CD8-positive, alpha-beta memory T cell (primary cell): ENCODE measurements around the gene GRID2. TPM values are rescaled to one million over a fixed set of nuclear protein-coding genes. Genes with fewer than 3 reads are reported as not detected.
"Not testable (repeated sequence)": the region's sequence is repeated elsewhere in the genome, so short reads cannot be mapped to it uniquely, and the experiment has no call there.

ENCODE experiments used
- CTCF ChIA-PET: fragments of 350-600 bp; sonication (Branson Sonifier 250); formaldehyde crosslinking; loops from one replicate; lab custom pipeline; 2021; ENCODE audit warnings: antibody characterized with exemption; lab: Charles Lee
- POLR2A ChIA-PET: fragments of 350-600 bp; sonication (Branson Sonifier 250); formaldehyde crosslinking; loops from one replicate; lab custom pipeline; 2021; ENCODE audit warnings: antibody characterized with exemption; lab: Charles Lee
- DNase-seq, 5 donors: peaks; one replicate each; pipeline versions ENCODE4 v3.0.0 to v3.0.0-alpha.2; 2020 to 2022; ENCODE audit warnings: mixed read lengths in 1 of 5
- H3K27ac ChIP-seq: one replicate; pipeline ENCODE4 v1.7.0; 2013; ENCODE audit warnings: low read depth, mild to moderate bottlenecking, low read length, moderate library complexity
- H3K27me3 ChIP-seq: 2 replicates; pipeline ENCODE4 v1.7.0; 2013; ENCODE audit warnings: low read length, mild to moderate bottlenecking; ENCODE audit not compliant: insufficient read depth, poor library complexity, severe bottlenecking
- H3K36me3 ChIP-seq: 2 replicates; pipeline ENCODE4 v1.7.0; 2013; ENCODE audit warnings: mild to moderate bottlenecking, low read length, moderate library complexity; ENCODE audit not compliant: insufficient read depth
- H3K4me1 ChIP-seq: 2 replicates; pipeline ENCODE4 v1.7.0; 2013; ENCODE audit warnings: mild to moderate bottlenecking, low read length, moderate library complexity; ENCODE audit not compliant: insufficient read depth
- H3K4me3 ChIP-seq: 2 replicates; pipeline ENCODE4 v1.7.0; 2013; ENCODE audit warnings: mild to moderate bottlenecking, low read length
- H3K9me3 ChIP-seq: 2 replicates; pipeline ENCODE4 v1.7.0; 2013; ENCODE audit warnings: mild to moderate bottlenecking, low read length
- H3K27ac Mint-ChIP-seq, 8 donors: one replicate each; pipeline ENCODE4 v1.8.0; 2020 to 2021; ENCODE audit warnings: mixed read lengths in 8 of 8, mild to moderate bottlenecking in 6 of 8, inconsistent platforms in 3 of 8, moderate library complexity in 3 of 8
- H3K27me3 Mint-ChIP-seq, 2 donors: one replicate each; pipeline ENCODE4 v1.8.0; 2020 to 2021; ENCODE audit warnings: mixed read lengths in 2 of 2, mild to moderate bottlenecking in 1 of 2, moderate library complexity in 1 of 2
- H3K36me3 Mint-ChIP-seq, 3 donors: one replicate each; pipeline ENCODE4 v1.8.0; 2020 to 2021; ENCODE audit warnings: mixed read lengths in 3 of 3, inconsistent platforms in 1 of 3, mild to moderate bottlenecking in 1 of 3
- H3K4me1 Mint-ChIP-seq, 3 donors: one replicate each; pipeline ENCODE4 v1.8.0; 2020 to 2021; ENCODE audit warnings: mixed read lengths in 3 of 3, inconsistent platforms in 1 of 3, mild to moderate bottlenecking in 1 of 3
- H3K4me3 Mint-ChIP-seq, 7 donors: one replicate each; pipeline ENCODE4 v1.8.0; 2020 to 2021; ENCODE audit warnings: mixed read lengths in 7 of 7, mild to moderate bottlenecking in 6 of 7, moderate library complexity in 4 of 7, inconsistent platforms in 2 of 7
- H3K9me3 Mint-ChIP-seq, 5 donors: one replicate each; pipeline ENCODE4 v1.8.0; 2020 to 2022; ENCODE audit warnings: mixed read lengths in 5 of 5, mild to moderate bottlenecking in 3 of 5, moderate library complexity in 2 of 5, inconsistent platforms in 1 of 5
- polyA plus RNA-seq: library from polyadenylated mRNA; unstranded; fragments of 300-500 nt; fragmentation: Illumina TruSeq; gene quantifications from one replicate; pipeline ENCODE4 v1.2.3, GENCODE V29; 2021
- total RNA-seq, 2 experiments: library from RNA; stranded (reverse); gene quantifications; one replicate each; pipeline ENCODE4 v1.2.3, GENCODE V29; 2021

Gene GRID2
- total and polyA plus RNA-seq, 3 experiments from 2014 or later: not detected

- peaks cover 0 to 8% (median 3%) of the 10 kb centered on the region in 5 donors for H3K9me3 Mint-ChIP-seq
- H3K4me1 ChIP-seq: no peaks in the 10 kb centered on the region
- H3K9me3 ChIP-seq: no peaks in the 10 kb centered on the region
- no peak overlapping the region for H3K4me3 ChIP-seq
- no peak overlapping the region for H3K27ac Mint-ChIP-seq
- H3K27ac ChIP-seq: no peak overlapping the region
- no peak overlapping the region for H3K4me3 Mint-ChIP-seq
- no peaks in the 10 kb centered on the region for H3K27me3 ChIP-seq
- H3K27me3 Mint-ChIP-seq: no peaks in the 10 kb centered on the region
- no peaks in the 10 kb centered on the region for H3K36me3 ChIP-seq
- H3K4me1 Mint-ChIP-seq: no peaks in the 10 kb centered on the region
- ChIA-PET CTCF (no interaction called here), POLR2A (no interaction called here)
- H3K36me3 Mint-ChIP-seq: no peaks in the 10 kb centered on the region
- DNase-seq: no peak
Measured at GRCh38 chr4:93670434-93670833, 1366.7 kb downstream of the GRID2 start.

- H3K36me3 Mint-ChIP-seq: no peaks in the 10 kb centered on the region
- no peaks in the 10 kb centered on the region for H3K4me1 Mint-ChIP-seq
- no peak for DNase-seq
- Histone ChIP-seq H3K27ac (no peak overlapping the region), H3K9me3 (no peaks in the 10 kb centered on the region), H3K36me3 (no peaks in the 10 kb centered on the region), H3K4me3 (no peak overlapping the region), H3K27me3 (no peaks in the 10 kb centered on the region), H3K4me1 (no peaks in the 10 kb centered on the region)
- no peak overlapping the region for H3K4me3 Mint-ChIP-seq
- H3K27ac Mint-ChIP-seq: no peak overlapping the region
- POLR2A ChIA-PET: no interaction called here
- CTCF ChIA-PET: no interaction called here
- no peaks in the 10 kb centered on the region for H3K27me3 Mint-ChIP-seq
- H3K9me3 Mint-ChIP-seq: peaks cover 0 to 8% (median 0%) of the 10 kb centered on the region in 5 donors
Measured at GRCh38 chr4:93671093-93671492, 1367.3 kb downstream of the GRID2 start.

- POLR2A ChIA-PET, DNase-seq: not testable (repeated sequence)
Measured at GRCh38 chr4:93676937-93677336, 1373.2 kb downstream of the GRID2 start.

GRCh38 chr4:93684571-93684970, 1380.8 kb downstream of the GRID2 start:
- no peaks in the 10 kb centered on the region for H3K36me3 Mint-ChIP-seq
- CTCF ChIA-PET: no interaction called here
- H3K9me3 Mint-ChIP-seq: peaks cover 0 to 4% (median 2%) of the 10 kb centered on the region in 5 donors
- Histone ChIP-seq H3K4me3 (no peak overlapping the region), H3K9me3 (no peaks in the 10 kb centered on the region), H3K27ac (no peak overlapping the region), H3K27me3 (no peaks in the 10 kb centered on the region), H3K4me1 (no peaks in the 10 kb centered on the region), H3K36me3 (no peaks in the 10 kb centered on the region)
- H3K27ac Mint-ChIP-seq: no peak overlapping the region
- H3K4me1 Mint-ChIP-seq: no peaks in the 10 kb centered on the region
- no peaks in the 10 kb centered on the region for H3K27me3 Mint-ChIP-seq
- no peak for DNase-seq
- no peak overlapping the region for H3K4me3 Mint-ChIP-seq
- POLR2A ChIA-PET: no interaction called here

More at GRCh38 chr4:93676937-93677336, 1373.2 kb downstream of the GRID2 start:
- H3K9me3 ChIP-seq, H3K27me3 Mint-ChIP-seq, H3K36me3 Mint-ChIP-seq, H3K27ac ChIP-seq, H3K4me1 ChIP-seq, H3K27me3 ChIP-seq, H3K27ac Mint-ChIP-seq, H3K36me3 ChIP-seq, H3K9me3 Mint-ChIP-seq, H3K4me1 Mint-ChIP-seq, H3K4me3 ChIP-seq, CTCF ChIA-PET, H3K4me3 Mint-ChIP-seq: not testable (repeated sequence)

GRCh38 chr4:93687304-93687703, 1383.5 kb downstream of the GRID2 start:
- ChIA-PET POLR2A (no interaction called here), CTCF (no interaction called here)
- Histone ChIP-seq H3K27ac (no peak overlapping the region), H3K4me1 (no peaks in the 10 kb centered on the region), H3K36me3 (no peaks in the 10 kb centered on the region), H3K4me3 (no peak overlapping the region), H3K27me3 (no peaks in the 10 kb centered on the region), H3K9me3 (no peaks in the 10 kb centered on the region)
- Mint-ChIP-seq H3K4me3 (no peak overlapping the region), H3K9me3 (peaks cover 0 to 4% (median 0%) of the 10 kb centered on the region in 5 donors), H3K27ac (no peak overlapping the region), H3K36me3 (no peaks in the 10 kb centered on the region), H3K4me1 (no peaks in the 10 kb centered on the region), H3K27me3 (no peaks in the 10 kb centered on the region)
- no peak for DNase-seq

- no peak overlapping the region for H3K27ac ChIP-seq
- H3K4me3 Mint-ChIP-seq: no peak overlapping the region
Measured at GRCh38 chr4:93688978-93689377, 1385.2 kb downstream of the GRID2 start.

GRCh38 chr4:93693141-93693540, 1389.4 kb downstream of the GRID2 start:
- Mint-ChIP-seq H3K4me3 (no peak overlapping the region), H3K27me3 (no peaks in the 10 kb centered on the region), H3K4me1 (no peaks in the 10 kb centered on the region), H3K9me3 (peaks cover 0 to 9% (median 4%) of the 10 kb centered on the region in 5 donors), H3K27ac (no peak overlapping the region), H3K36me3 (no peaks in the 10 kb centered on the region)
- H3K4me3 ChIP-seq: no peak overlapping the region
- no peaks in the 10 kb centered on the region for H3K9me3 ChIP-seq
- no peaks in the 10 kb centered on the region for H3K4me1 ChIP-seq
- ChIA-PET POLR2A (no interaction called here), CTCF (no interaction called here)
- DNase-seq: no peak
- no peaks in the 10 kb centered on the region for H3K27me3 ChIP-seq
- H3K27ac ChIP-seq: no peak overlapping the region
- no peaks in the 10 kb centered on the region for H3K36me3 ChIP-seq

More at GRCh38 chr4:93688978-93689377, 1385.2 kb downstream of the GRID2 start:
- POLR2A ChIA-PET: no interaction called here
- Histone ChIP-seq H3K4me1 (no peaks in the 10 kb centered on the region), H3K4me3 (no peak overlapping the region), H3K36me3 (no peaks in the 10 kb centered on the region), H3K9me3 (no peaks in the 10 kb centered on the region), H3K27me3 (no peaks in the 10 kb centered on the region)
- CTCF ChIA-PET: no interaction called here
- peaks cover 0 to 6% (median 0%) of the 10 kb centered on the region in 5 donors for H3K9me3 Mint-ChIP-seq
- H3K27me3 Mint-ChIP-seq: no peaks in the 10 kb centered on the region
- DNase-seq: no peak
- H3K4me1 Mint-ChIP-seq: no peaks in the 10 kb centered on the region
- no peaks in the 10 kb centered on the region for H3K36me3 Mint-ChIP-seq
- H3K27ac Mint-ChIP-seq: no peak overlapping the region

- DNase-seq: no peak
- CTCF ChIA-PET: no interaction called here
- POLR2A ChIA-PET: no interaction called here
Measured at GRCh38 chr4:93698686-93699085, 1394.9 kb downstream of the GRID2 start.

GRCh38 chr4:93700571-93700970, 1396.8 kb downstream of the GRID2 start:
- H3K27me3 ChIP-seq: no peaks in the 10 kb centered on the region

More at GRCh38 chr4:93698686-93699085, 1394.9 kb downstream of the GRID2 start:
- Mint-ChIP-seq H3K9me3 (peaks cover 0 to 9% (median 6%) of the 10 kb centered on the region in 5 donors), H3K27me3 (no peaks in the 10 kb centered on the region), H3K27ac (no peak overlapping the region), H3K4me3 (no peak overlapping the region), H3K36me3 (no peaks in the 10 kb centered on the region), H3K4me1 (no peaks in the 10 kb centered on the region)
- Histone ChIP-seq H3K27ac (no peak overlapping the region), H3K4me1 (no peaks in the 10 kb centered on the region), H3K9me3 (no peaks in the 10 kb centered on the region), H3K4me3 (no peak overlapping the region), H3K27me3 (no peaks in the 10 kb centered on the region), H3K36me3 (no peaks in the 10 kb centered on the region)

More at GRCh38 chr4:93700571-93700970, 1396.8 kb downstream of the GRID2 start:
- peaks cover 2 to 11% (median 4%) of the 10 kb centered on the region in 5 donors for H3K9me3 Mint-ChIP-seq
- Histone ChIP-seq H3K27ac (no peak overlapping the region), H3K4me1 (no peaks in the 10 kb centered on the region), H3K4me3 (no peak overlapping the region), H3K9me3 (no peaks in the 10 kb centered on the region), H3K36me3 (no peaks in the 10 kb centered on the region)
- H3K27me3 Mint-ChIP-seq: no peaks in the 10 kb centered on the region
- POLR2A ChIA-PET: no interaction called here
- CTCF ChIA-PET: no interaction called here
- DNase-seq: no peak
- no peak overlapping the region for H3K27ac Mint-ChIP-seq
- H3K4me1 Mint-ChIP-seq: no peaks in the 10 kb centered on the region
- H3K36me3 Mint-ChIP-seq: no peaks in the 10 kb centered on the region
- no peak overlapping the region for H3K4me3 Mint-ChIP-seq
